ENCODE data around the gene SCGB2B2.
A peak's percentile ranks its signal among the peaks of the same experiment; 100 is the strongest.

SCGB2B2 gene

DNA sequence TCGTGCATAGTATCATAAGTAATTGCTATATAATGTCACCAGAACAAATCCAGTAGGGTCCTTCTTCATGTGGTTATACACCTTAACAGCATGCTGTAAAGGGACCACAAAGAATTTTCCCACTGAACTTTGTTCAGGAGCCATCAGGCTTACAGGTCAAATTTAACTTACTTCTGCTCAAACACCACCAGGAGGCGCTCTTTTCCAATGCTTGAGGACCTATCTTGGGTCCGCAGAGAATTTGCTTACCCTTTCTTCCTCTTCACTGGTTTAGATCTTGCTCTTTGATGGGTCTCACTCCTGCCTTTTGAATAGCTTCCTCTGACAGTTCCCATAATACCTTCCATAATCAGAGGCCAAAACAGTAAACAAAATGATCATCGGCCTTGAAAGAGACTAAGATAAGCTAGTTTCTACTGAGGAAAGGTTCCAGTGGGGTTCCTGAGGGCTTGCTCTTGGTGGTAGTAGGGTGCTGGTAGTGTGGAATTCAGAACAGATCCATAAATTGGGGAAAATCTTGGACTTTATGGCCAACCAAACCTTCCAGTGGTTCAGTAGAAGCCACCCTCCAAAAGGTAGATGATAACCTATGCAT lies 37.4 kb downstream of the SCGB2B2 start:
- DNase-seq = peak; percentile 48
- in situ Hi-C loops (cut with MboI; ENCODE audit: low pct_unique_long_range_greater_than_20kb, low sequenced_read_pairs) = no loop called here

DNA sequence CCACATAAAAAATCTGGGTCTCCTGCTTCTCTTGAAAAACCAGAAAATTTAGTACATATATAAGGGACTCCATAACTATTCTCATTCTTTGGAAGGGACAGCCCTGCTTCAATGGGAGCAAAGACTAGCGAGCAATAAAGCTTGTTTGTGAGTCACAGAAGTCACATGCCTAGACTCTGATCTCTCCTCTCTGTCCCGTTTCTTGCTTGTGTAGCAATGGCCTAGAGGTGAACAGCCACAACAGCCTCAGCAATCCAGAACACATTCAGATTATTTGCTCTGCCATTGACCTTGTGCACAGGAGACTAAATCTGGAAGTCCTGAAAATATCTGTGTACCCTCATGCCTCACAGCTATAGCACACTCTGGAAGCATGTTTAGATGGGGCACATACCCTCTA lies 43.2 kb downstream of the SCGB2B2 start:
- in situ Hi-C loops (cut with MboI; ENCODE audit: low pct_unique_long_range_greater_than_20kb, low sequenced_read_pairs) = no loop called here
- no peak for DNase-seq
